NK-92 (cell line): Measurements from ENCODE around the gene NPB.

Experiments
- DNase-seq: peaks from one replicate; lab custom pipeline; 2025; ENCODE audit not compliant: unreplicated experiment; lab: John Stamatoyannopoulos, UW

NPB gene

GRCh38 chr17:81869221-81870130 lies 32.6 kb upstream of the NPB start:
- DNase-seq = no peak

- no peak for DNase-seq
Measured at GRCh38 chr17:81870131-81870980, 31.7 kb upstream of the NPB start.

GRCh38 chr17:81870981-81871386 lies 31.1 kb upstream of the NPB start, which contains the start of gene ARHGDIA:
Gene ARHGDIA (minus strand): TSS chr17:81871337. CDS start chr17:81869930, 1,407 bp downstream.
- DNase-seq = no peak

DNA sequence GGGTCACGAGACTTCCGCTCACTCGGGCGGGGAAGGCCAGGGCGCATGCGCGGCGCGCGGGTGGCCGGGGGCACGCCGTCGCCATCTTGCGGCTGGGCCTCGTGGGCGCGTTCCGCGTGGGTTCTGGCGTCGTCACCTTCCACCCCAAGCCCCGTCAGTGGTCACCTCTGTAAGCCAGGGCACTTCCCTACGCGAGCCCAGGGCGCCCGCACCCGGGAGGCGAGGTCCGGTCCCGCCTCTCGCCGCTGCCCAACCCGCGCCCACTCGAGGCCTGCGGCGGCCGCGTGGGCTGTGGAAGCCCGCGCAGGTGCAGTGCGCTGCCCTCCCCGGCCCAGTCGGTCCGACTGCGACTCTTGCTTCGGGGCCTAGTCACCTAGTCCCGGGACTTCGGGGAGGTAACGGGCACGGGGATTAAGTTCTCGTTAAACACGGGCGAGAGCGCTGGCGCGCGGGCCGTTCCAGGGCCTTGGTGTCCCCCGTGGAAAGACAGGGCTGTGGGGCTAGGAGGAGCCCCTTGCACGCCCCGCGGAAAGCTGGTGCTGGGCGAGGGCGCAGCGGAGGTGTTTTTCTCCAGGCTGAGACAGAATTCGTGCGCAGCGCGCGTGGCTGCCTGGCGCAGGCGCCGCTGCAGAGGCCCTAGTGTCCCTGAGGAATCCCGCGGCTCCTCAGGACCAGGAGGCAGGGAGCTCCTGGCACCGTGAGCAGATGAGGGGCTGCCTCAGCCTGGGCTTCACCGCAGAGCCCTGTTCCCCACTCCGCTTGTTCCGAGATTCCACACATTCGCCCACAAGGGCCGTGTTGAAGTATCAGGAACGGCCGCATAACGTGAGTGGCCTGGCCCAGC lies 30.4 kb upstream of the NPB start:
- peak; percentile 68 for DNase-seq

GRCh38 chr17:81877569-81877968 lies 24.5 kb upstream of the NPB start:
- DNase-seq = no peak

- DNase-seq = no peak
Measured at GRCh38 chr17:81878294-81878693, 23.7 kb upstream of the NPB start.

DNA sequence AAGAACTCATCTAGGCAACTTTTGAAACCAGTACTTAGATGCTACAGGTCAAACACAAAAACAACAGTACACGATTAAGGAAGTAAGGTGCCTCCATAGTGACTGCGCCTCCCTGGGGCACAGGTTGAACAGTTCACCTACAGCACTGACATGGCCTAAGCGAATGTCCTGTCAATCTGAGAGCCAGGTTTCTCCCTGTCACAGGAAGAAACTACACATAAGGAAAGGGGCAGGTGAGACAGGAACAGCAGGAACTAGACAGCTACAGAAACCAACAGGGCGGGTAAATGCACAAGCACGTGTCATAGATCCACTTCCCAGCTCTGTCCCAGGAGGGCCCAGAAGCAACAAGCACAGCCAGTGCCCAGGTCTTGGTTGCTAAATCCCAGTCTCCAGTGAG lies 22.9 kb upstream of the NPB start:
- DNase-seq = no peak

- DNase-seq = no peak
Measured at GRCh38 chr17:81884520-81884919, 17.5 kb upstream of the NPB start.

DNA sequence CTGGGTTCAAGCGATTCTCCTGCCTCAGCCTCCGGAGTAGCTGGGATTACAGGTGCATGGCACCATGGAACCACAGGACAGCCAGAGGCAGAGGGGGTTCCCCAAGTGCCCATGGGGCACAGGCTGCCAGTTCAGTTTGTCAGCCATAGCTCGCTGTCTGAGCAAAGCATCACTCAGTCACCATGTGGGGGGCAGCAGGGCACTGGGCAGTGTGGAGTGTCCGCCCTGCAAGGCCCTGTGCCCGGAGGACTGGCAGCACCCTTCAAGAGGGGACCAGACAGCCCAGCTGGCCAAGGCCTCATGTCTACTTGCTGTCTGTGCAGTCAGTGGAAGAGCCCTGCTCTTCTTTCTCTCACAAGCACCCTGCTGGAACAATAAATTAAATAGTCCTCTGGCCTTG lies 17.1 kb upstream of the NPB start:
- DNase-seq = no peak

- DNase-seq = no peak
Measured at GRCh38 chr17:81885454-81885853, 16.6 kb upstream of the NPB start.

GRCh38 chr17:81885869-81886548 lies 16.0 kb upstream of the NPB start:
- no peak for DNase-seq

DNA sequence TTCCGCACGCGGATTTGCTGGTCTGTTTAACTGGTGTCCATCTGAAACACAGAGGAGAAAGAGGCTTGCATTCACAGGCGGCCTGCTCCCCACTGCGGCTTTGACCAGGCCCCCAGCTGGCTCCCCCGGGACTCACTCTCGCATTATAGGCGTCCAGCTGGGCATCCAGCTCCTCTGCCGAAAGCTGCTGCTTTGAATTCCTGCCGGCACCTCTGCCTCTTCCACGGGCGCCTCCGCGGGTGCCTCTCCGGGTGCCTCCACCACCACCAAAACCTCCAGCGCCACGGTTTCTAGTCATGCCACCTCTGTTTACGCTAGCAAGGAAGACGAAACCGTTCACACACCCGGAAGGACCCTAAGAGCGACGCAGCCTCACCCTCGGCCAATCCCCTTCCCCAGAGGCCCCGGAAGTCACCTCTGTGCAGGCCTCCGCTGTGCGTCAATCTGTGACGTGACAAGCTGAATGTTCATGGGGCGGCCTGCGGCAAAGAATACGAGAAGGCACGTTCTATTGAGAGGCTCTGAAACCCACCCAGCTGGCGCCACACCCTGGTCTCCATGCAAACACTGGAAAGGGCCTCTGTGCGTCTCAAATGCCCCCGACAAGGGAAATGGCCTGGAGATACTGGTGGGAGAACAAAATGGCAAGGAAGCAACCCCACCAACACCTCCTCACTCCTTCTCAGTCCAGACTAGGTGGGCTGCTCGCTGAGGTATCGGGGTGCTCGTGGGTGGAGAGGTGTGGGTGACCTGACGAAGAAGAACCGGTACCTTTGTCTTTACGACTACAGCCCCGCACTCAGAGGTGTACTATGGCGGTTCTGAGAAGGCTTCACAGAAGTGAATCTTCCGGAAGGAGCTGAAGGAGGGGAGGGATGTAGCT lies 13.7 kb upstream of the NPB start:
- DNase-seq = no peak

DNA sequence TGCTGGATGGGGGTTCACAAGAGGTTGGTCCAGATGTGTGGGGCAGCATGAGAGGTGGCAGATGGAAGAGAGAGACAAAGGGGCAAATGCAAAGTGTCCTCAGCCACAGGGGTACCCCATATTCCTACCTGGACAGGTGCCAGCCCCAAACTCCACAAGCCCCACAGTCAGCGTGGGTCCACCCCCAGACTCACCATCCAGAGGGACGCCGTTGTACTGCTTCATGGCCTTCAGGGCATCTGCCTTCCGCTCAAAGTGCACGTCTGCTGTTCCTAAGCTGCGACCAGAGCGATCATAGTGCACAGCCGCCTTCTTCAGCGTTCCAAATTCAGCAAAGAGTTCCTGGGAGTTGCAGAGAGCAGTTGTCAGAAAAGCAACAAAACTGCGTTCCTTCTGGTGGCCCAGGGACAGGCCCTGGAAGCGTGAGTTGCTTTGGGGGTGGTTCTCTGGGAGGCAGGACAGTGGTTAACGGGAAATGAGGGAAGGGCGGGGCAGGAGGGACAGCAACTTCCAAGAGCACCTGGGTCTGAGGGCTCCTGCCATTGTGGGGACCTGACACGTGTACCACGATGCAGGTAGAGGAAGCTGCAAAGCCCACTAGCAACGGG lies 12.9 kb upstream of the NPB start:
- no peak for DNase-seq

DNA sequence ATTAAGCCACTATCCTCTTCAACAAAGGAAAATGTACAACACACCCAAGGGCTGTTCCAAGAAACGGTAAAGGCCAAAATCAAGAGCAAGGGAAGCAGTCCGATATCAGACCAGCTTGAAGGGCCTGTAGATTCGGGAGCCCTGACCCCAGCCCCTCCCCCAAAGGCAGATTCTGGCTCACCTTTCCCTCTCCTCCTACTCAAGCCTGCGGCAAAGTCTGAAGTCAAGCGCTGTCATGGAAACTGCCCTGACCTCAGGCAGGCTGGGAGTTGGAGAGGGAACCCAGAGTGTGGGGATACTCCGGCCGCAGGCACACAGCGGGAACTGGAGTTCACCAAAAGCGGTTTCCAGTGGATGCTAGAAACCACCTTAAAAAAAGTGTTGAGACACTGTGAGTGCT lies 12.4 kb upstream of the NPB start:
- DNase-seq = no peak

DNA sequence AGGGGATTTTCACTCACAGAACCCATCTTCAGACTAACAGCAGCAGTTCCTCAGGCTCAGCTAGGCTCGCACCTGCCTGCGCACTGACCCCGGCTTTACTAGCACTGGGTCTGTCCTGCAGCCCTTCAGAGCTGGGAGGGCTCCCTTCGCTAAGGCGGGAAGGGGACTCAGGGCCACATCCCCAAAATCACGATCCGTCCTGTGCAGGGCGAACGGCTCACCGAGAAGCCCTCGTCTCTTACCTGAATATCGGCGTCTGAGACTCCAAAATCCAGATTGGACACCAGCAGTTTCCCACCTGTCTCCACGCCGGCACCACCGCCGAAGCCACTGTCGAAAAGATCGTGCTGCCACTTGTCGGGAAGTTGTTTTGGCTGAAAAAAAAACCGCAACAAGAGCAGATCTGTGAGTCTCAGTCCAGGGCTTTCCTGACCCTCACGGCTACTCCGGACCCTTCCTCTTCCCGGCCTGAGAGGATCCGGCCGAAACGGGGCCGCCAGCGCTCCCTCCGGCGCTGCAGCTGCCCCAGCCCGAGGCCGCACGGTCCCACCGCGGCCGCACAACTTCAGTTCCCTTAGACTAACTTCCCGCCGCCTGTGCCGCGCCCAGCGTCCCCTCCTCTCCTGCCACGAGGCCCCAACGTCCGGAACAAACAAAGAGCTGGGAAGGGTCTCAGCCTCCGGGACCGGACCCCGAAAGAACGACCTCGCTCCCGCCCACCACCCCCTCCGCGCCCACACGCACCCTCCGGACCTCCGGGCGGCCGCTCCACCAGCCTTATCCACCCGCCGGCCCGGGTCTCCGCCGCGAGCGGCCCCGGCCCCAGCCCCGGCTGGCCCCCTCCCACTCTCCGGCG lies 11.4 kb upstream of the NPB start:
- DNase-seq = no peak

DNA sequence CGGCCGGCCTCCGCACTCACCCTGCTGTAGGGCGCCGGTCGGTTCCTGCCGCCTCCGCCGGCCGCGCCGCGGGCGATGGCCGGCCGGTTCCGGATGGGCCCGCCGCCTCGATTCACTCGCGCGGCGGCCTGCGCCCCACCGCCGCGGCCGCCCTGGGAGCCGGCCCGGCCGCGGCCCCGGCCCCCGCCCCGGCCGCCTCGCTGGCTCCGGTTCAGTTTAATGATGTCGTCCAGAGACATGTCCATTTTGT lies 10.8 kb upstream of the NPB start:
- no peak for DNase-seq

- no peak for DNase-seq
Measured at GRCh38 chr17:81895400-81895799, 6.6 kb upstream of the NPB start.

GRCh38 chr17:81898029-81898866 lies 3.8 kb upstream of the NPB start:
- no peak for DNase-seq
